SK-N-SH (cell line): ENCODE measurements around the gene CCDC57. TPM values are rescaled to one million over a fixed set of nuclear protein-coding genes. Genes with fewer than 3 reads are reported as not detected.

Experiments
- CTCF ChIA-PET: fragments of 300-600, 350-600 bp; formaldehyde crosslinking; extraction: SDS; loops from one replicate; lab custom pipeline; 2021; lab: Yijun Ruan, JAX
- POLR2A ChIA-PET: fragments of 350-600 bp; sonication (Branson Sonifier 250); formaldehyde crosslinking; extraction: SDS; loops from one replicate; lab custom pipeline; 2020; ENCODE audit warnings: antibody characterized with exemption, inconsistent platforms; lab: Yijun Ruan, JAX
- DNase-seq: peaks from one replicate; pipeline ENCODE4 v3.0.0; 2012
- H2AFZ ChIP-seq: fragments of 200-600 bp; sonication (generic); 2 replicates; pipeline ENCODE4 v1.8.1; 2016; ENCODE audit warnings: antibody characterized with exemption, mild to moderate bottlenecking, low read depth
- H3F3A ChIP-seq: fragments of 200-600 bp; sonication (generic); replicated peaks from 2 replicates; pipeline ENCODE3; 2016; ENCODE audit warnings: antibody characterized with exemption, mild to moderate bottlenecking; ENCODE audit not compliant: insufficient read depth
- H3K27ac ChIP-seq, 2 experiments: fragments of 200-500 bp in 1 of 2; fragments of 200-600 bp in 1 of 2; sonication (Bioruptor generic) in 1 of 2; sonication (generic), shearing (Covaris generic) in 1 of 2; 2 replicates each; pipeline versions ENCODE4 v1.5.1 to v1.6.1; 2014 to 2016; ENCODE audit warnings: low read depth in 2 of 2, inconsistent platforms in 1 of 2, low read length in 1 of 2, mild to moderate bottlenecking in 1 of 2, mixed read lengths in 1 of 2
- H3K27me3 ChIP-seq: fragments of 200-600 bp; sonication (generic), shearing (Covaris generic); 2 replicates; pipeline ENCODE4 v1.6.1; 2016; ENCODE audit warnings: mixed run types; ENCODE audit not compliant: insufficient read depth
- H3K36me3 ChIP-seq, 2 experiments: fragments of 200-500 bp in 1 of 2; fragments of 200-600 bp in 1 of 2; sonication (Bioruptor generic) in 1 of 2; sonication (generic) in 1 of 2; replicated peaks in 1 of 2; 2 replicates each; pipeline versions ENCODE3 to v1.5.1; 2014 to 2016; ENCODE audit warnings: low read length in 1 of 2, mild to moderate bottlenecking in 1 of 2; ENCODE audit not compliant: insufficient read depth in 2 of 2, control insufficient read depth in 1 of 2
- H3K4me1 ChIP-seq, 2 experiments: fragments of 200-500 bp in 1 of 2; fragments of 200-600 bp in 1 of 2; sonication (Bioruptor generic) in 1 of 2; sonication (generic), shearing (Covaris generic) in 1 of 2; 2 replicates each; pipeline versions ENCODE4 v1.5.1 to v1.6.1; 2014 to 2016; ENCODE audit warnings: low read depth in 1 of 2, low read length in 1 of 2, mixed run types in 1 of 2; ENCODE audit not compliant: insufficient read depth in 2 of 2, control insufficient read depth in 1 of 2
- H3K4me2 ChIP-seq: fragments of 200-600 bp; sonication (generic), shearing (Covaris generic); 2 replicates; pipeline ENCODE4 v1.6.1; 2017; ENCODE audit warnings: mixed run types
- H3K4me3 ChIP-seq, 2 experiments: fragments of 200-500 bp in 1 of 2; fragments of 200-600 bp in 1 of 2; sonication (Bioruptor generic) in 1 of 2; sonication (generic), shearing (Covaris generic) in 1 of 2; 2 replicates each; pipeline versions ENCODE4 v1.5.1 to v1.8.1; 2014 to 2016; ENCODE audit warnings: low read depth in 2 of 2, inconsistent platforms in 1 of 2, low read length in 1 of 2, mild to moderate bottlenecking in 1 of 2, mixed read lengths in 1 of 2, moderate library complexity in 1 of 2
- H3K79me2 ChIP-seq: fragments of 200-600 bp; sonication (generic); 2 replicates; pipeline ENCODE4 v1.8.1; 2017; ENCODE audit warnings: mild to moderate bottlenecking; ENCODE audit not compliant: insufficient read depth
- H3K9ac ChIP-seq: fragments of 200-600 bp; sonication (generic); 2 replicates; pipeline ENCODE4 v1.6.1; 2017; ENCODE audit warnings: mixed run types
- H3K9me2 ChIP-seq: fragments of 200-600 bp; sonication (generic); 2 replicates; pipeline ENCODE4 v1.6.1; 2017; ENCODE audit warnings: mixed run types
- H3K9me3 ChIP-seq: fragments of 200-600 bp; sonication (generic); 2 replicates; pipeline ENCODE4 v1.6.1; 2017; ENCODE audit warnings: mixed run types, mild to moderate bottlenecking, moderate library complexity
- H4K20me1 ChIP-seq: fragments of 200-600 bp; sonication (generic); 2 replicates; pipeline ENCODE4 v1.6.1; 2017; ENCODE audit warnings: mild to moderate bottlenecking, mixed run types; ENCODE audit not compliant: insufficient read depth
- CTCF ChIP-seq: fragments of 200-600 bp; sonication (generic); IDR thresholded peaks from 2 replicates; pipeline ENCODE4 v1.6.1; 2017; ENCODE audit warnings: antibody characterized with exemption, mild to moderate bottlenecking, moderate library complexity
- EP300 ChIP-seq, 2 experiments: IDR thresholded peaks; 2 replicates each; pipeline versions ENCODE4 v1.4.0 to v1.6.1; 2012; ENCODE audit warnings: borderline replicate concordance in 1 of 2, low read depth in 1 of 2, low read length in 1 of 2
- FOSL2 ChIP-seq: IDR thresholded peaks from 2 replicates; pipeline ENCODE4 v1.4.0; 2012; ENCODE audit warnings: low read depth, mild to moderate bottlenecking, moderate library complexity, borderline replicate concordance
- FOXJ3 ChIP-seq: sonication (generic); formaldehyde crosslinking; IDR thresholded peaks from 2 replicates; pipeline ENCODE4 v1.5.1; 2020; ENCODE audit warnings: mild to moderate bottlenecking, missing genetic modification reagents
- FOXM1 ChIP-seq: IDR thresholded peaks from 2 replicates; pipeline ENCODE4 v1.4.0; 2012; ENCODE audit warnings: low read depth, mild to moderate bottlenecking
- GATA2 ChIP-seq: sonication (generic); formaldehyde crosslinking; IDR thresholded peaks from 2 replicates; pipeline ENCODE4 v1.5.0; 2020; ENCODE audit warnings: mild to moderate bottlenecking, missing genetic modification reagents
- IRF3 ChIP-seq: fragments of 150-350 bp; IDR thresholded peaks from 2 replicates; pipeline ENCODE4 v1.6.1; 2016; ENCODE audit warnings: mild to moderate bottlenecking, low read depth, low read length
- MAX ChIP-seq: IDR thresholded peaks from 2 replicates; pipeline ENCODE4 v1.4.0; 2012; ENCODE audit warnings: low read depth
- MEF2A ChIP-seq: IDR thresholded peaks from 2 replicates; pipeline ENCODE4 v1.4.0; 2012; ENCODE audit warnings: low read depth, borderline replicate concordance
- NFIC ChIP-seq: IDR thresholded peaks from 2 replicates; pipeline ENCODE4 v1.4.0; 2012; ENCODE audit warnings: borderline replicate concordance
- NRF1 ChIP-seq: IDR thresholded peaks from 2 replicates; pipeline ENCODE4 v1.6.1; 2012; ENCODE audit warnings: low read depth, mild to moderate bottlenecking, low read length
- PBX3 ChIP-seq: IDR thresholded peaks from 2 replicates; pipeline ENCODE4; 2012
- RXRA ChIP-seq: IDR thresholded peaks from 2 replicates; pipeline ENCODE4 v1.4.0; 2012; ENCODE audit warnings: low read depth, mild to moderate bottlenecking, borderline replicate concordance
- SMC3 ChIP-seq: IDR thresholded peaks from 2 replicates; pipeline ENCODE4 v1.6.1; 2012; ENCODE audit warnings: low read depth, low read length, improper control_type of control experiment
- TCF12 ChIP-seq: IDR thresholded peaks from 2 replicates; pipeline ENCODE4 v1.4.0; 2012
- TEAD4 ChIP-seq: IDR thresholded peaks from 2 replicates; pipeline ENCODE4 v1.4.0; 2012; ENCODE audit warnings: mild to moderate bottlenecking, borderline replicate concordance; ENCODE audit not compliant: insufficient read depth
- USF1 ChIP-seq: IDR thresholded peaks from 2 replicates; pipeline ENCODE4 v1.4.0; 2012; ENCODE audit warnings: low read depth, borderline replicate concordance
- USF2 ChIP-seq: fragments of 150-350 bp; IDR thresholded peaks from 2 replicates; pipeline ENCODE4 v1.6.1; 2017; ENCODE audit warnings: antibody characterized with exemption, low read length, low read depth, borderline replicate concordance
- YY1 ChIP-seq: IDR thresholded peaks from 2 replicates; pipeline ENCODE4 v1.4.0; 2012; ENCODE audit warnings: low read depth, mild to moderate bottlenecking
- WGBS: methylation state at CpG from one replicate; pipeline ENCODE4 v1.1.6; 2017; ENCODE audit warnings: low lambda C conversion rate; 5-methylcytosine and 5-hydroxymethylcytosine counted together
- polyA plus RNA-seq, 3 experiments: library from polyadenylated mRNA; depleted of rRNA; stranded (reverse); fragments of >200 nt; gene quantifications; 2 replicates each; pipeline ENCODE4 v1.2.3, GENCODE V29; 2012

The CCDC57 gene
- polyA plus RNA-seq, 1 of the 3 experiments (the other 2 are of a cell fraction), result 68.6 TPM

GRCh38 chr17:82061047-82061925 is 151.4 kb downstream of the CCDC57 start:
- H3K79me2 ChIP-seq, result peaks cover 23% of the 10 kb centered on the region
- H3K4me3 ChIP-seq, result no peak overlapping the region
- POLR2A ChIA-PET, result interaction anchor here (1.0 to 2.2 kb wide), 4 partner anchors 9 to 30 kb away, joined by 3 to 7 read pairs (median 4); partner anchors contain the start of gene DCXR
- CTCF ChIA-PET, result interaction anchor here (0.6 to 8.0 kb wide), 4 partner anchors 21 to 101 kb away, joined by 3 to 47 read pairs (median 6); partner anchors contain the start of gene RAC3
- whole genome bisulfite sequencing, result 92% methylated on average over 32 of the region's 34 CpGs
- H3K9me2 ChIP-seq, result no peaks in the 10 kb centered on the region
- TF ChIP-seq RXRA (no peak), USF2 (no peak), PBX3 (no peak), USF1 (no peak), FOXJ3 (no peak), FOSL2 (no peak), SMC3 (no peak), IRF3 (no peak), YY1 (no peak), NRF1 (no peak), CTCF (no peak), MAX (no peak), FOXM1 (no peak), TCF12 (no peak), NFIC (no peak), TEAD4 (no peak), MEF2A (no peak), EP300 (IDR thresholded peaks at IDR 0.05; ENCODE audit: borderline replicate concordance in 1 of 2, low read depth in 1 of 2, low read length in 1 of 2) (no peak), GATA2 (CRISPR knock-in tag) (no peak)
- no peak overlapping the region for H3K27ac ChIP-seq
- DNase-seq, result no peak
- H3K9ac ChIP-seq, result no peak overlapping the region
- peaks cover 24 to 78% of the 10 kb centered on the region in 2 experiments for H3K36me3 ChIP-seq
- no peaks in the 10 kb centered on the region for H3K27me3 ChIP-seq
- no peak overlapping the region for H2AFZ ChIP-seq
- H3F3A ChIP-seq, result peaks cover 38% of the 10 kb centered on the region
- no peak overlapping the region for H3K4me2 ChIP-seq
- H3K9me3 ChIP-seq, result no peaks in the 10 kb centered on the region
- peaks cover 12 to 26% of the 10 kb centered on the region in 2 experiments; a peak in 2 of 4 replicates for H3K4me1 ChIP-seq
- H4K20me1 ChIP-seq, result no peaks in the 10 kb centered on the region
